Heart right ventricle (tissue), 16 donors: ENCODE measurements around the gene HTR2C. TPM values are rescaled to one million over a fixed set of nuclear protein-coding genes. Genes with fewer than 3 reads are reported as not detected.
"Not testable (repeated sequence)": the region's sequence is repeated elsewhere in the genome, so short reads cannot be mapped to it uniquely, and the experiment has no call there.

Source experiments
- ATAC-seq, 8 donors: fragments of 200-7000 bp; cut with Tn5 transposase; one replicate each; pipeline ENCODE4 v1.9.1; 2020; ENCODE audit warnings: mild to moderate bottlenecking in 8 of 8, moderate library complexity in 8 of 8, moderate number of reproducible peaks in 1 of 8
- DNase-seq, 2 donors: peaks; one replicate each; pipeline ENCODE4 v3.0.0-alpha.2; 2020
- H3K27ac ChIP-seq, 10 donors: fragments of 200-600 bp; sonication (generic) in 2 of 10; one replicate each; pipeline versions ENCODE4 v1.5.0 to v1.8.0; 2020 to 2022; ENCODE audit warnings: mild to moderate bottlenecking in 3 of 10
- H3K27me3 ChIP-seq, 7 donors: fragments of 200-600 bp; one replicate each; pipeline ENCODE4 v1.8.0; 2021 to 2022; ENCODE audit warnings: mild to moderate bottlenecking in 2 of 7
- H3K36me3 ChIP-seq, 9 donors: fragments of 200-600 bp; sonication (generic) in 1 of 9; one replicate each; pipeline versions ENCODE4 v1.5.0 to v1.8.0; 2020 to 2022; ENCODE audit warnings: mild to moderate bottlenecking in 2 of 9
- H3K4me1 ChIP-seq, 9 donors: fragments of 200-600 bp; sonication (generic) in 1 of 9; one replicate each; pipeline versions ENCODE4 v1.5.0 to v1.8.0; 2020 to 2022; ENCODE audit warnings: mild to moderate bottlenecking in 4 of 9
- H3K4me3 ChIP-seq, 10 donors: fragments of 200-600 bp; sonication (generic) in 2 of 10; one replicate each; pipeline versions ENCODE4 v1.5.0 to v1.8.0; 2020 to 2022; ENCODE audit warnings: mild to moderate bottlenecking in 7 of 10, moderate library complexity in 2 of 10
- H3K9me3 ChIP-seq, 11 donors: fragments of 200-600 bp in 10 of 11; sonication (generic) in 2 of 11; one replicate each; pipeline versions ENCODE4 v1.5.0 to v1.8.0; 2013 to 2022; ENCODE audit warnings: mild to moderate bottlenecking in 2 of 11, control low read depth in 1 of 11, moderate library complexity in 1 of 11
- WGBS, 2 donors: extraction: QIAGEN DNeasy Blood & Tissue Kit; methylation state at CpG; one replicate each; pipeline ENCODE4 v1.1.7; 2013; ENCODE audit warnings: inconsistent platforms in 1 of 2; 5-methylcytosine and 5-hydroxymethylcytosine counted together
- intact Hi-C, 10 donors: fragments of 100-400 bp; cut with DNase I; formaldehyde crosslinking; loops; one replicate each; pipeline versions ENCODE4 v1.11.1 to v1.14.2; 2022
- polyA plus RNA-seq, 2 donors: library from polyadenylated mRNA; stranded (reverse); fragments of 200-250 nt; gene quantifications; one replicate each; pipeline ENCODE4 v1.2.3, GENCODE V29; 2013
- total RNA-seq, 10 donors: library from RNA; stranded (reverse); fragmentation: NEBNext Ultra II Directional in 3 of 10; extraction: Animal tissue kit (Norgen Biotek cat#: 25700) in 3 of 10; gene quantifications; one replicate each; pipeline versions ENCODE4 v1.2.1 to v1.2.4, GENCODE V29; 2021 to 2023
- TF ChIP-seq, protein P1 (sequence below), 9 donors: fragments of 200-600 bp; sonication (generic) in 2 of 9; IDR thresholded peaks; one replicate each; pipeline versions ENCODE4 v1.5.0 to v1.8.0; 2021 to 2022; ENCODE audit warnings: antibody characterized with exemption in 9 of 9, mild to moderate bottlenecking in 5 of 9, moderate library complexity in 1 of 9
- donor health status: Arrhythmogenic right ventricular cardiomyopathy.
- donor health status: ischemic (EF 13 %, LVEDD 7.1; RV severe dilation, severe dysfunction).
- donor health status: healthy with polysubstance abuse.
- donor health status: DM: no; HTN: yes; CAD: no.
- donor health status: DM: no; HTN: no; CAD: no.
- donor health status: ischemic (EF 25% LVEDD 6.9; RV normal size, moderate dysfunction).
- donor health status: ischemic (EF 25% LVEDD 5.7; RV mildly dilated, moderate dysfunction).
- donor health status: healthy.
- donor health status: DM: yes; HTN: yes; CAD: no.
- donor health status: Ischemic cardiomyopathy.
- donor health status: ischemic (EF 35%, LVEDD 5.7; RV mildly dilated, moderate dysfunction).
- donor health status: nonischemic (EF 11% LVEDD 7.7; RV severe dilation, severe dysfunction).
- donor health status: DM: yes; HTN: yes; CAD: no.
- donor health status: PGD.
- donor health status: ischemic (EF 29% LVEDD 5.4; RV normal size, mild dysfunction).
- donor health status: nonischemic (EF 23%, LVEDD 6.1; RV moderate dilation, normal function).

Gene HTR2C
- total and polyA plus RNA-seq, 12 donors: not detected

DNA sequence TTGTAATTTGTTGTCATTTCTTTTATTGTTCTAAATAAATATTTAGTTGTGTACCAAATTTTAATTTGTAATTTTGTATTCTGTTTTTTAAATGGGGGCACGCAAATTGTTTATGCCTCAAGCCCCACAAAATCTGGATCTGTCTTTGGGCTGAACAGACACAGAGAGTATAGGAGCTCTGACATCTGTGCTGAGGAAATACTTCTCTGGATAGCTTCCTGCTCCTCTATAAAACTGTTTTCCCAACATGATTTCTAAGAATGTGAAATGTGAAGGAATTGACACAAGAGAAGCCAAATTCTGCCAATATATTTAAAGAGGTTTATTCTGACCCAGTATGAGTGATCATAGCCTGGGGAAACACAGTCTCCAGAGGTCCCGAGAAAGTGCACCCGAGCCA, 340.5 kb downstream of the HTR2C start:
- ATAC-seq (peak in 1 of 8 donors; percentile 55), DNase-seq (no peak)
- Histone ChIP-seq H3K4me3 (no peak overlapping the region), H3K9me3 (no peaks in the 10 kb centered on the region), H3K36me3 (no peaks in the 10 kb centered on the region), H3K27me3 (peaks cover 0 to 40% (median 0%) of the 10 kb centered on the region in 7 donors), H3K4me1 (peaks cover 0 to 17% (median 0%) of the 10 kb centered on the region in 9 donors), H3K27ac (peak overlapping the region in 3 of 10 donors; percentile 5 to 39 (median 19))
- 38 to 44% methylated on average over 3 of the region's 3 CpGs for WGBS, 2 donors
- TF ChIP-seq, protein P1, sequence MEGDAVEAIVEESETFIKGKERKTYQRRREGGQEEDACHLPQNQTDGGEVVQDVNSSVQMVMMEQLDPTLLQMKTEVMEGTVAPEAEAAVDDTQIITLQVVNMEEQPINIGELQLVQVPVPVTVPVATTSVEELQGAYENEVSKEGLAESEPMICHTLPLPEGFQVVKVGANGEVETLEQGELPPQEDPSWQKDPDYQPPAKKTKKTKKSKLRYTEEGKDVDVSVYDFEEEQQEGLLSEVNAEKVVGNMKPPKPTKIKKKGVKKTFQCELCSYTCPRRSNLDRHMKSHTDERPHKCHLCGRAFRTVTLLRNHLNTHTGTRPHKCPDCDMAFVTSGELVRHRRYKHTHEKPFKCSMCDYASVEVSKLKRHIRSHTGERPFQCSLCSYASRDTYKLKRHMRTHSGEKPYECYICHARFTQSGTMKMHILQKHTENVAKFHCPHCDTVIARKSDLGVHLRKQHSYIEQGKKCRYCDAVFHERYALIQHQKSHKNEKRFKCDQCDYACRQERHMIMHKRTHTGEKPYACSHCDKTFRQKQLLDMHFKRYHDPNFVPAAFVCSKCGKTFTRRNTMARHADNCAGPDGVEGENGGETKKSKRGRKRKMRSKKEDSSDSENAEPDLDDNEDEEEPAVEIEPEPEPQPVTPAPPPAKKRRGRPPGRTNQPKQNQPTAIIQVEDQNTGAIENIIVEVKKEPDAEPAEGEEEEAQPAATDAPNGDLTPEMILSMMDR (IDR thresholded peaks at IDR 0.05): no peak
- intact Hi-C loops: no loop called here

DNA sequence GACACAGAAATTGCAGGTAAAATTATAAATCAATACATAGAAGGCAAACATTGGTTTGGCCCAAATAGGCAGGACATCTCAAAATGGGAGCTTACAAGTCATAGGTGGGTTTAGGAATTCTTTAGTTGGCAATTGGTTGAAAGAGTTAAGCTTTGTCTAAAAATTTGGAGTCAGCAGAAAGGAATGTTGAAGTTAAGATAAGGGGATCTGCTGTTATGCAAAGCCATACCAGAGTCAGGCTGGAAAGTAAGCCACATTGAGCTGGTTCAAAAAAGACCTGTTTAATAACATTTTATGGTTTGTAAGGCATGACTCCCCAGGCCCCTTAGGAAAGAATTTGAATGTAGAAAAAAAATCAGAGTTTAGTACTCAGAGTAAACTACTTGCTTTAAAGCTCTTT, 341.0 kb downstream of the HTR2C start:
- H3K4me3 ChIP-seq: no peak overlapping the region

DNA sequence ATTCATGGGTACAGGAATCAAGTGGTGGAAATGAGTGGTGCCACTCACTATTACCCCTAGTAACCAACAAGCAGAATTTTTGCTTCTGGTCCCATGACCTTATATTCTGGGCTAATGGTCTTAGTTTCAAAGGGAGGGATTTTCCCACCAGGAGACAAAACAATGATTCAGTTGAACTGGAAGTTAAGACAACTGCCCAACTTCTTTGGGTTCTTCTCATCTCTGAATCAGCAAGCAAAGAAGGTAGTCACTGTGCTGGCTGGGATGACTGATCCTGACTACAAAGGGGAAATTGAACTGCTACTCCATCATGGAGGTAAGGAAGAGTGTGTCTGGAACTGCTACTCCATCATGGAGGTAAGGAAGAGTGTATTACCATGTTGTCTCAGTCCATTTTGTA, 346.3 kb downstream of the HTR2C start:
- Histone ChIP-seq H3K4me3 (no peak overlapping the region), H3K9me3 (peaks cover 0 to 14% (median 0%) of the 10 kb centered on the region in 11 donors), H3K4me1 (peaks cover 0 to 8% (median 0%) of the 10 kb centered on the region in 9 donors), H3K27me3 (peaks cover 0 to 15% (median 0%) of the 10 kb centered on the region in 7 donors), H3K27ac (no peak overlapping the region), H3K36me3 (no peaks in the 10 kb centered on the region)
- no peak for DNase-seq
- TF ChIP-seq, protein P1 (IDR thresholded peaks at IDR 0.05): no peak
- no peak for ATAC-seq
- intact Hi-C loops: no loop called here

More for the DNA sequence above, 341.0 kb downstream of the HTR2C start:
- DNase-seq: no peak
- TF ChIP-seq, protein P1 (IDR thresholded peaks at IDR 0.05): no peak
- peak in 1 of 8 donors; percentile 44 for ATAC-seq
- H3K9me3 ChIP-seq: no peaks in the 10 kb centered on the region
- intact Hi-C loops: no loop called here
- H3K27ac ChIP-seq: peak overlapping the region in 3 of 10 donors; percentile 5 to 39 (median 19)
- H3K36me3 ChIP-seq: no peaks in the 10 kb centered on the region
- H3K4me1 ChIP-seq: peaks cover 0 to 17% (median 0%) of the 10 kb centered on the region in 9 donors
- H3K27me3 ChIP-seq: peaks cover 0 to 40% (median 0%) of the 10 kb centered on the region in 7 donors

DNA sequence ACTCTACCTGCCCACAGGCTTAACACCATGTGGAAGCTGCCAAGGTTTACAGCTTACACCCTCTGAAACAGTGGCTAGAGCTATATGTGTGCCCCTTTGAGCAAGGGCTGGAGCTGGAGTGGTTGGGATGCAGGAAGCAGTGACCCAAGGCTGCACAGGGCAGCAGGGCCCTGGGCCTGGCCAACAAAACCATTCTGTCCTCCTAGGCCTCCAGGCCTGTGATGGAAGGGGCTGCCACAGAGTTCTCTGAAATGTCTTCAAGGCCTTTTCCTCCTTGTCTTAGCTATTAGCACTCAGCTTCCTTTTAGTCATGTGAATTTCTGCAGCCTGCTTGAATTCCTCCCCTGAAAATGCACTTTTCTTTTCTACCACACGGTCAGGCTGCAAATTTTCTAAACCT, 348.7 kb downstream of the HTR2C start:
- Histone ChIP-seq H3K27ac (no peak overlapping the region), H3K4me1 (no peaks in the 10 kb centered on the region), H3K4me3 (no peak overlapping the region), H3K9me3 (peaks cover 0 to 14% (median 0%) of the 10 kb centered on the region in 11 donors), H3K36me3 (no peaks in the 10 kb centered on the region), H3K27me3 (peaks cover 0 to 4% (median 0%) of the 10 kb centered on the region in 7 donors)
- 82 to 88% methylated on average over 1 of the region's 1 CpG for WGBS, 2 donors
- DNase-seq: no peak
- TF ChIP-seq, protein P1 (IDR thresholded peaks at IDR 0.05): no peak
- intact Hi-C loops: no loop called here
- no peak for ATAC-seq

DNA sequence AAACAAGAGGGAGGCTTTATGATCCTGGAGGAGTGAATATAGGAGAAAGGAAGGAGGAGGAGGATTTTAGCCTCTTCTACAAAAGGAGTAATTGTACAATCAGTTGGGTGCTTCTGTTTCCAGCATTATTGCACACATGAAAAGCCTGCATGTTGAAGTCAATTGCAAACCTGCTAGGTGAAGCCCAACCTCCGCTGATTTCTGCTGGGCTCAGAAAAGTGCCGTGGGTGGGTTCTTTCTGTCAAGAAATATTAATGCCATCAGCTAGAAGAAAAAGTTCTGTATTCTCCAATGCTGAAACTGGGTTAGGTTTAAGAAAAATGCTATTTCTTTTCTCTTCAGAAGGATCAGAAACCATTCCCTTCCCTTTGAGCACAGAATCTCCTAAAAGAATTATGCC, 349.4 kb downstream of the HTR2C start:
- intact Hi-C loops, DNase-seq, ATAC-seq, H3K27me3 ChIP-seq, H3K4me3 ChIP-seq, H3K27ac ChIP-seq, H3K4me1 ChIP-seq, H3K36me3 ChIP-seq: not testable (repeated sequence)
- H3K9me3 ChIP-seq: peaks cover 0 to 14% (median 0%) of the 10 kb centered on the region in 11 donors
- WGBS, 2 donors: 53% methylated on average over 2 of the region's 2 CpGs

DNA sequence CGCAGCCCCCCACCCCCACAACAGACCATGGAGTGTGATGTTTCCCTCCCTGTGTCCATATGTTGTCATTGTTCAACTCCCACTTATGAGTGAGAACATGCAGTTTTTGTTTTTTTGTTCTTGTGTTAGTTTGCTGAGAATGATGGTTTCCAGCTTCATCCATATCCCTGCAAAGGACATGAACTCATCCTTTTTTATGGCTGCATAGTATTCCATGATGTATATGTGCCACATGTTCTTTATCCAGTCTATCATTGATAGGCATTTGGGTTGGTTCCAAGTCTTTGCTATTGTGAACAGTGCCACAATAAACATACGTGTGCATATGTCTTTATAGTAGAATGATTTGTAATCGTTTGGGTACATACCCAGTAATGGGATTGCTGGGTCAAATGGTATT, 353.2 kb downstream of the HTR2C start:
- DNase-seq, H3K36me3 ChIP-seq, H3K27ac ChIP-seq, H3K27me3 ChIP-seq, intact Hi-C loops, H3K4me3 ChIP-seq, ATAC-seq, H3K4me1 ChIP-seq: not testable (repeated sequence)
- 72 to 87% methylated on average over 2 to 3 of the region's 3 CpGs for WGBS, 2 donors
- H3K9me3 ChIP-seq: peaks cover 0 to 11% (median 0%) of the 10 kb centered on the region in 11 donors
